Colon (tissue), 2 donors: ENCODE data around the gene TMEM151B.
"Not testable (repeated sequence)": the region's sequence is repeated elsewhere in the genome, so short reads cannot be mapped to it uniquely, and the experiment has no call there.

Experiments
- FAIRE-seq: peaks from 2 replicates; lab custom pipeline; 2012; peaks lifted over from hg19 to GRCh38; lab: Jason Lieb, UNC
- donor health status: control.
- donor health status: control.

Gene TMEM151B

GRCh38 chr6:44333942-44334341, 63.7 kb downstream of the TMEM151B start:
- FAIRE-seq, result no peak

DNA sequence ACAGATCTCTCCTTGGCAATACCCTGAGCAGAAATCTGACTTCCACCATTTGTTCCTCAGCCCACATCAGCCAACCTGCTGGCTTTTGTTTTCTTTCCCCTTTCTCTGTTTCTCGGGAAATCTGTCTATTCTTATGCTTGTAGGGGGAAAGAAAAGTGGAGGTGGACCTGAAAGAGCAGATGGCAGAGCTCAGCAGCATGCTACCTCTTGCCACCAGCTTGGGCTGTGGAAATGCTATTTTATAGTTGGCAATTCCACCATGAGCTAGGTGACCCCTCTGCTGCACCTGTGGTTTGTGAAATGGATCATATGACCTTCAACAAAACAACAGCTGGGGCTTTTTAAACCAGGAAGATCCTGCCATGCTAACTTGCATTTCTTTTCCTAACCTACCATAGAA, 65.4 kb downstream of the TMEM151B start:
- FAIRE-seq, result no peak

GRCh38 chr6:44338228-44339122, 68.2 kb downstream of the TMEM151B start:
- no peak for FAIRE-seq

DNA sequence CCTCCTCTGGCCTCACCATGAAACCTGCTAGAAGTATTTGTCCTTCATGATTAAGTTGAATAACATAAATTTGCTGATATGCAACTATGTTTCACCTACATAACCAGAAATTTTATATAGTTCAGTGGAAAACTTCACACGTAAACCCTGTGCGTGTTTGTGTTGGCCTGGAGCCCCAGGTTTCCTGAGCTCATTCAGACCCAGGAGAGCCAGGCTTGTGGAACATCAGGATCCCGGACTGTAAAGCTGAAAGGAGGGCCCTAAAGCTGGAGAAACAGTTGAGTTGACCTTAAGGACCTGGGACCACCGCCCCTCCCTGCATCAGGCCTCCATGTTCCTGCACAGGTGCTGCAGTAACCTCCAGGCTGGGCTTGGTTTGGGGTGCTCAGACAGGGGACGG, 69.1 kb downstream of the TMEM151B start:
- no peak for FAIRE-seq

DNA sequence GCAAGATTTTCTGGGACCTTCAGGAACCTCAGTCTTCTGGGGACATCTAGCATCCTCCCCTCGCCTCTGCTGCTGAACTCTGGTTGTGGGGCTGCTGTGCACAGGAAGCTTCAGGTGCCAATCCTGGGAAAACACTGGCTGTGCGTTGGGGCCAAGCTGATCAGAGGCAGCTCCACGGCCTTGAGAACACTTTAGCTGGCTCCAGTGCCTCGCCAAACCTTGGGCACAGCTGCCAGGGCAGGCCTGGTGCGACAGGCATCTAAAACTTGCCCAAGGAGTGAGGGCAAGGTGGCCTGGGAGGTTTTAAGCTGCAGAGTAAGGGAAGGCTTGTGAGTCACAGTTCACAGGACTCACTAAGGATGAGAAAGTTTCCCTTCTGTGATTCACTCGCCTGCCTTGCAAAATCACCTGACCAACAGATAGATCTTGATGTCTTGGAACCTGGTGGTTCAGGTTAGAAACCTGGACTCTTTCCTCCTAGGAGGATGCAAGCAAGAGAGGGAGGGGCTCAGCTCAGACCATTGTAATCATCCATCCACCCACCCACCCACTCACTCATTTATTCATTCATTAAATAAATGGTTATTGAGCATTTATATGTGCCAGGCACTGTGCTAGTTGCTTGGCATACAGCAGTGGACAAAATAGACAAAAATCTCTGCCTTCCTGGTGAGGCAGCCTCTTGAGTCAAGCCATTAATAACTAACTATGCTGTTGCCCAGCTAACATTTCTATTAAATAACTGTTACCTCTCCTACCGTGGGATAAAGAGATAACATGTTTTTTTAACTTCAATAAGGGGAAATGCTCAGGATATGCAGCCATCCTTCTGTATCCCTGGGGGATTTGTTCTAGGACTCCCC, 69.7 kb downstream of the TMEM151B start:
- no peak for FAIRE-seq

DNA sequence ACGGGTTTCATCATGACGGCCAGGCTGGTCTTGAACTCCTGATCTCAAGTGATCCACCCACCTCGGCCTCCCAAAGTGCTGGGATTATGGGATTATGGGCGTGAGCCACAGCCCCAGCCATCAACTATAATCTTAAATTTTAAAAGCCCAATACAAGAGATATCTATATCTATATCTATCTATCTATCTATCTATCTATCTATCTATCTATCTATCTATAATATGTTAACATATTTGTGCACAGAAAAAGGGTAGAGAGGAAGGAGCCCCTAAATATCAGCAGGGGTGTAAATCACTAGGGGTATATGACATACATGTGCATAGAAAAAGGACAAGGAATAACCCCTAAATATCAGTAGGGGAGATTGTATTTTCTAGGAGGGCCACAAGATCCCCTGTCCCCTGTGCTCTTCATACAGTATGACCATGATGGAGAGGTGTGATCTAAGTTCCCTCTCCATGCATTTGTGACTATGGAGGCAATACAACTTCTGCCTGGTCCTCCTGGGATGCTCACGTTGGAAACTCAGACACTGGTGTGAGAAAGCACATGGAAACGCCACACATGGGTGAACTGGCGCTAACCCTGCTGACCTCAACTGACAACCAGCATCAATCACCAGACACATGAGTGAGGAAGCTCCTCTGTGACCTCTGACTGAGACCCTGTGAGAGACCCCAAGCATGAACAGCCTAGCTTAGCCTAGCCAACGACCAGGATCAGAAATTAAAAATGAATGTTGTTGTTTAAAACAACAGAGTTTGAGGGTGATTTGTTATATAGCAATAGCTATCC, 71.0 kb downstream of the TMEM151B start:
- no peak for FAIRE-seq

DNA sequence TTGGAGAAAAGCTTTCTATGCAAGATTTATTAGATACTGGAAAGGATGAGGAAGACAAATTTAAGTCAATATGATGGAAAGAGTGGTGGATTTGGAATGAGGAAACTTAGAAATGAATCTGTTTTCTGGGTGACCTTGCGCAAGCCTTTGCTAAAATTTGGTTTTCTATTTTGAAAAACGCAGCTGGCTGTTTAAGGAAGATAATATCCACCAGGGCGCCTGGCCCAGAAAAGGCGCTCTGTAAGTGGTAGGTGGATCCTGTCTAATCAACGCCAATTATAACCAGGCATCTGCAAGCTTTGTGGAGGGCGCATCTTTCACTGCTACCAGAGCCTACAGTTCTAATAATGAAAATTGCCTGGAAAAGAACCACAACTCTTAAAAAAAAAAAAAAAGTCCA, 71.8 kb downstream of the TMEM151B start:
- FAIRE-seq, result no peak

GRCh38 chr6:44342489-44342888, 72.2 kb downstream of the TMEM151B start, which contains the start of gene SPATS1:
TSS of gene SPATS1 (plus strand) at chr6:44342650. CDS start at chr6:44343096, 446 bp downstream.
- FAIRE-seq, result no peak

- not testable (repeated sequence) for FAIRE-seq
These were observed 76.6 kb downstream of the TMEM151B start for GRCh38 chr6:44346818-44347217.

- FAIRE-seq, result no peak
These were observed 79.8 kb downstream of the TMEM151B start for GRCh38 chr6:44349904-44350649.

- FAIRE-seq, result not testable (repeated sequence)
These were observed 80.4 kb downstream of the TMEM151B start for GRCh38 chr6:44350650-44350994.

- FAIRE-seq, result no peak
These were observed 82.0 kb downstream of the TMEM151B start for GRCh38 chr6:44352259-44352658.

DNA sequence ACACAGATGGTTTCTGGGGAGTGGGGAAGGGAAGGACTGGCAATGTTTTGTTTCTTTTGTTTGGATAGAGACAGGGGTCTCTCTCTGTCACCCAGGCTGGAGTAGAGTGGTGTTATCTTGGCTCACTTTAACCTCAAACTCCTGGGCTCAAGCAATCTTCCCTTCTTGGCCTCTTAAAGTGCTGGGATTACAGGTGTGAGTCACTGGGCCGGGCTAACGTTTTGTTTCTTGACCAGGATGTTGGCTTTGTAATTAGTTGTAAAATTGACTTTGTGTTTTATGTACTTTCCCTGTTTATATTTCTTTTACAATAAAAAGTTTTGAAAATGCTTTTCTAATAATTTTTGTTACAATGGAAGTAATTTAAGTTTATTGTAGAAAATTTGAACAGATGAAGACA, 83.1 kb downstream of the TMEM151B start:
- FAIRE-seq, result no peak

DNA sequence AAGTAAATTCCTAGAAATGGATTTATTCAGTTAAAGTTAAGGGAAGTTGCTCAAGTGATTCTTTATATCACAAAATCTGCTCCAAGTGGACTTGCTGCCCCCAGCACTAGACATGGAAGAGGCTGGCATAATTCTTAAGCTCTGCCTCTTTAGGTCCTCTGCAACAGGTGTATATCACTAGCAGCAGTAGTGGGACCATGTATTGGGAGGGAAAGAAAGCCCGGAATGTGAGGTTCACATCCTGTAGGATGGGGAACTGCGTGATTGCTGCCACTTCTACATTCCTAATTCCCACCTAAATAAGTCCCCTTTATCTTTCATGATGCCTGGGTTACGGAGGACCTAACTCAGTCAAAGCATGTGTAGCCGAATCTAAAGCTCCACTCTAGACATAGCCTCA, 85.4 kb downstream of the TMEM151B start:
- FAIRE-seq, result no peak

DNA sequence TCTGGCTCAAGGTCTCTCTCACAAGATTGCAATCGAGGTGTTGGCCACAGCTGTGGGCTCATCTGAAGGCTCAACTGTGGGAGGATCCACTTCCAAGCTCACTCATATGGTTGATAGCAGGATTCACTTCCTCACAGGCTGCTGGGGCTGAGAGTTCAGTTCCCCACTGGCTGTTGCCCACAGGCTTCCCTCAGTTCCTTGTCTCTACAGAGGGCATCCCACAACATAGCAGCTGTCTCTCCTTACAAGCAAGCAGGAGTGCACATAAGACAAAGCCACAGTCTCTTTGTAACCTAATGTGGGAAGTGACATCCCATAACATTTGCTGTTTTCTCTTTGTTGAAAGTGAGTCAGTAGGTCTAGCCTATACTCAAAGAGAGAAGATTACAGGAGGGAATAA, 86.2 kb downstream of the TMEM151B start:
- no peak for FAIRE-seq
